Mesodermal cell (in vitro differentiated cells): ENCODE results near the gene HTRA3.

Experiments
- H3K27ac ChIP-seq: 2 replicates; pipeline ENCODE4 v1.7.0; 2013; ENCODE audit warnings: mild to moderate bottlenecking, low read depth, low read length, moderate library complexity; ENCODE audit not compliant: severe bottlenecking
- H3K36me3 ChIP-seq: 2 replicates; pipeline ENCODE4 v1.7.1; 2013; ENCODE audit warnings: mild to moderate bottlenecking, low read length, moderate library complexity; ENCODE audit not compliant: control insufficient read depth, insufficient read depth
- H3K4me1 ChIP-seq: one replicate; pipeline ENCODE4 v1.7.1; 2013; ENCODE audit warnings: mild to moderate bottlenecking, low read length; ENCODE audit not compliant: insufficient read depth, control insufficient read depth, poor library complexity, severe bottlenecking
- H3K4me3 ChIP-seq: 2 replicates; pipeline ENCODE4 v1.7.0; 2013; ENCODE audit warnings: low read length, control low read depth, mild to moderate bottlenecking; ENCODE audit not compliant: insufficient read depth, poor library complexity, severe bottlenecking; ENCODE audit errors: extremely low read depth
- H3K9me3 ChIP-seq: 2 replicates; pipeline ENCODE4 v1.7.1; 2013; ENCODE audit warnings: mild to moderate bottlenecking, low read length, moderate library complexity; ENCODE audit not compliant: control insufficient read depth
- WGBS, 2 experiments: methylation state at CpG; one replicate each; pipeline ENCODE4 v1.1.5; 2013; ENCODE audit warnings: missing lambda C conversion rate in 2 of 2; ENCODE audit not compliant: insufficient coverage in 2 of 2; 5-methylcytosine and 5-hydroxymethylcytosine counted together

HTRA3 gene

DNA sequence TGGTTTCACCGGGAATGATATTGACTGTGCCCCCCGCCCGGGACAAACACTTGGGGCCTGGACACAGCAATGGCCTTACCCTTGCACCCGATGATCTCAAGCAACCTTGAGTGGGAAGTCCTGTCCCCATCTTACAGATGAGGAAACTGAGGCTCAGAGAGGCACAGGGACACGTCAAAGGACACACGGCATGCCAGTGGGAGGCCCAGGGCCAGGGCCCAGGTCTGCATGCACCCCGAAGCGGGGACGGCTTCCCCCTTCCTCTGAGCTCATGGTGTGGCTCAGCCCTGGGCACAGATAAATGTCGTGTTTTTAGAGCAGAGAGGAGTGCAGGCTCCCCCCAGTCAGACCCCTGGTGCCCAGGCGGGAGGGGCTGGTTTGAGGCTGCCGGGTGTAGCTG is 33.9 kb upstream of the HTRA3 start:
- no peak overlapping the region for H3K4me3 ChIP-seq
- WGBS, 2 experiments: 92 to 96% methylated on average over 12 of the region's 12 CpGs
- peaks cover 8% of the 10 kb centered on the region for H3K36me3 ChIP-seq
- no peaks in the 10 kb centered on the region for H3K9me3 ChIP-seq
- H3K27ac ChIP-seq: no peak overlapping the region
- H3K4me1 ChIP-seq: peaks cover 6% of the 10 kb centered on the region

DNA sequence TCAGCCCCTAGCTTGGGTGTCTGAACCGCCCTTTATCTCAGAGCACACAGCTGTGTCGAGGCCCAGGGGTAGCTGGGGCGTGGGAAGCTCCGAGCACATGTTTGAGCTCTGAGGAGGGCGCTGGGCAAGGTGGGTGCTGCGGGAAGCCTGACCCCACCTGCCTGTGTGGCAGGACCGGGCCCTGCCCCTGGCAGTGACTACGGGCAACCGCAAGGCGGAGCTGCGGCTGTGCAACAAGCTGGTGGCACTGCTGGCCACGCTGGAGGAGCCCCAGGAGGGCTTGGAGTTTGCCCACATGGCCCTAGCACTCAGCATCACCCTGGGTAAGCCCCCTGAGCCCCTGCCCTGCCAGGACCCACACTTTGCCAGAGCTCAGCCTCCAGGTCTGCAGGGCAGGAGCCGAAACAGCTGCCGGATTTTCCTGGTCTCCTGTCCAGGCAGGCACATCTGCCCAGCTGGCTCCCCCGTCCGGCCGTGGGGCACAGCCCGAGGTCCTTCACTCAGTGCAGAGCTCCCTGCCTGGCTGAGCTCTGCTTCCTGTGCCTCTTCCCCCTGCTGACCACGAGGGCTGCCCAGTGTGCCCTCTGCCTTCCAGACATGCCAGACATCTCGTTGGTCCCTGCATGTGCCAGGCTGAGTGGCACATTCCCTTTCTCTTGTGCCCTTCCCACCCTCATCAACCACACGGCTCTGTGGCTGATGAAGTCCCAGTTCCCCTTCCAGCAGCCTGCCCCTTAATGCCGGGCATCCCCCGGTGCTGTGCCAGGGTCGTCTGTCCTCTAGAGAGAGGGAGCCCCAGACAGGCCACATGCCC is 33.2 kb upstream of the HTRA3 start:
- 91 to 94% methylated on average over 24 of the region's 24 CpGs for WGBS, 2 experiments
- Histone ChIP-seq H3K4me1 (peaks cover 6% of the 10 kb centered on the region), H3K4me3 (no peak overlapping the region)

DNA sequence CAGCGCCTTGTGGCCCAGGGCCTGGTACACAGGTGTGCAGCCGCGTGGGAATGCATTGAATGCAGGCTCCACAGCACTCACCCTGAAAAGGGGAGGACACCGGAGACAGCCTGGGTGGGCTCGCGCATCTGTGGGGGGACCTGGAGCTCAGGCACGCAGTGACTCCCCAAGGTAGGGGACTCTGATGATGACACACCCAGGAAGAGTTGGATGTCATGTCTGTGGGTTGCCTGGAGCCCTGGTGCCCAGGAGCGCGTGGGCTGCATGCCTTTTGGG is 32.7 kb upstream of the HTRA3 start:
- Histone ChIP-seq H3K36me3 (peaks cover 8% of the 10 kb centered on the region), H3K27ac (no peak overlapping the region), H3K4me1 (peaks cover 6% of the 10 kb centered on the region), H3K4me3 (no peak overlapping the region), H3K9me3 (no peaks in the 10 kb centered on the region)
- WGBS, 2 experiments: 84 to 89% methylated on average over 9 of the region's 9 CpGs

More for the DNA sequence above, 33.2 kb upstream of the HTRA3 start:
- Histone ChIP-seq H3K27ac (no peak overlapping the region), H3K9me3 (no peaks in the 10 kb centered on the region), H3K36me3 (peaks cover 8% of the 10 kb centered on the region)

DNA sequence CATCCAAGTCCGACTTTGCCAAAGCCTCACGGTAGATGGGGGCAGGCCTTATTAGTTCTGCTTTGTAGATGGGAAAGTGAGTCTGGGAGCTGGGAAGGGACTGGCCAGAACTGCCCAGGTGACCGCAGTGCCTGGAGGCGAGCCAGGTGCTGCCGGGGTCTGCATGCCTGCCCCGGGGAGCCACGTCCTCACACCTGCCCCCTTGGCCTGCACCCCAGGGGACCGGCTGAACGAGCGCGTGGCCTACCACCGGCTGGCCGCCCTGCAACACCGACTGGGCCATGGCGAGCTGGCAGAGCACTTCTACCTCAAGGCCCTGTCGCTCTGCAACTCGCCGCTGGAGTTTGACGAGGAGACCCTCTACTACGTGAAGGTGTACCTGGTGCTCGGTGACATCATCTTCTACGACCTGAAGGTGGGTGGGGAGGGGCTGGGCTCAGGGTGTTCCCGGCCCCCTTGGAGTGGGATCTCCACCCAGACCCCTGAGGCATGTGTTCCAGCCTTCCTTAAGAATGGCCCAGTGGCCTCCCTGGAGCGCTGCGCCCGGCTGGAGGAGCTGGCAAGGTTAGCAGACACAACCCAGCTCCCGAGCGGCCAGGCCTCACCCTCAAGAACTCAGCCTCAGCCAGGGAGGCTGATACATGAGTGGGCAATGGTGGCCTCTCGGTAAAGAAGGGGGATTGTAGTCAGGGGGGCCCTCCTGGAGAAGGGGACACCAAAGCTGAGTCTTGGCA is 32.1 kb upstream of the HTRA3 start:
- no peak overlapping the region for H3K4me3 ChIP-seq
- WGBS, 2 experiments: 94% methylated on average over 24 to 26 of the region's 29 CpGs
- H3K4me1 ChIP-seq: peaks cover 8% of the 10 kb centered on the region
- H3K27ac ChIP-seq: no peak overlapping the region
- no peaks in the 10 kb centered on the region for H3K9me3 ChIP-seq
- peaks cover 8% of the 10 kb centered on the region for H3K36me3 ChIP-seq

DNA sequence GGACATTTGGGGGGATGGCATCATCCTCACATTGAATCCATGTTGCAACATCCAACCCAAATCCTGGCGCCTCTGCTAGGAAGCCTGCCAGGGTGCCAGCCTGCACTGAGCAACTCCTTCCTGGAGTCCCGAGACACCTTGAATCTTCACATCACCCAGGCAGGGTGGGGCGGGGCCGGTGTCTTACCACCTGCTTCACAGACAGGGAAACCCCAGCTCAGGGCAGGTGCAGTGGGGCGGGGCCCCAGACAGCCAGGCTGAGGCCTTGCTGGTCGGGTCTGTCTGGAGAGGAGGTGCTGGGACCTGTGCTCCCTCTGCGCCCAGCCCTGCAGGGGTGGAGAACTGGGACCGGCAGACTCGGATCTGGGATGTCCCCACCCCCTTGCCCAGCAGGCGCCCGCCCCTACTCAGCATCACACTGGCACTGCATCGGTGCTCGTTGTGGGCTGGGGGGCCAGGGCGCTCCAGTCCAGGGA is 31.5 kb upstream of the HTRA3 start:
- Histone ChIP-seq H3K9me3 (no peaks in the 10 kb centered on the region), H3K36me3 (peaks cover 8% of the 10 kb centered on the region), H3K4me3 (no peak overlapping the region), H3K27ac (no peak overlapping the region), H3K4me1 (peaks cover 11% of the 10 kb centered on the region)
- 55 to 63% methylated on average over 9 to 12 of the region's 14 CpGs for WGBS, 2 experiments

DNA sequence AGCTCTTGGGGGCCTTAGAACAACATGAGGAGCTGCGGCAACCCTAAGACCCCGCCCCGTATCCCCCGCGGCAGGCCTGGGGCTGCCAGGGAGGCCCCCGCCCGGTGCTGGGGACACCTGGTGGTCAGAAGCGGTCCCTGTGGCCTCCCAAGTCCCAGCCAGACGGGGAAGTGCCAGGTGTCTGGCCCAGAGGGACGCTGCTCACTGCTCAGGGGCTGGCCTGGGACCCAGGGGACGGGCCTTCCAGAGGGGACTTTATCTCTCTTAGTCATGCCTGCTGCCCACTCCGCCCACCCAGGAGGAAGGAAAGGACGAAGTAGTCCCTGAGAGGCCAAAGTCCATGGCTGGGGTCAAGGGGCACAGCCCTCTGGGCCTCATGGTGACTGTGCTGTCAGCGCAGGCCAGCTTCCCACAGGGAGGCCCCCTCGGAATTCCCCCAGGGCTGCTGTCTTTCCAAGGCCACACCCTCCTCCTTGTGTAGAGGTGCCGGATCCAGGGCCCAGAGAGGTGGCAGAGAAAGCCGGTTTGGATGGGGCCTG is 31.0 kb upstream of the HTRA3 start:
- no peaks in the 10 kb centered on the region for H3K9me3 ChIP-seq
- peaks cover 7% of the 10 kb centered on the region for H3K36me3 ChIP-seq
- no peak overlapping the region for H3K27ac ChIP-seq
- WGBS, 2 experiments: 38 to 39% methylated on average over 14 of the region's 17 CpGs
- H3K4me1 ChIP-seq: peaks cover 11% of the 10 kb centered on the region
- H3K4me3 ChIP-seq: no peak overlapping the region

DNA sequence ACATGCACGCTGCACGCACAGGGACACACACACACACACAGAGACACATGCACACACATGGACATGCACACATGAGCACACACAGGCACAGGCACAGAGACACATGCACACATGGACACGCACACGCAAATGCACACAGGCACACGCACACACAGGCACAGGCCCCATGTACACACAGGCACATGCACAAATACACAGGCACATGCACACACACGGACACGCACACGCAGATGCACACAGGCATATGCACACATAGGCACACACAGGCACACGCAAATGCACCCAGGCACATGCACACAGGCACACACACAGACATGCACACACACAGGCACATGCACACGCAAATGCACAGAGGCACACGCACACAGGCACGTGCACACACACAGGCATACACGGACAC is 30.3 kb upstream of the HTRA3 start:
- H3K4me1 ChIP-seq: peaks cover 11% of the 10 kb centered on the region
- WGBS, 2 experiments: 87 to 96% methylated on average over 11 to 12 of the region's 13 CpGs
- no peaks in the 10 kb centered on the region for H3K9me3 ChIP-seq
- no peak overlapping the region for H3K4me3 ChIP-seq
- H3K27ac ChIP-seq: no peak overlapping the region
- H3K36me3 ChIP-seq: peaks cover under 1% of the 10 kb centered on the region

DNA sequence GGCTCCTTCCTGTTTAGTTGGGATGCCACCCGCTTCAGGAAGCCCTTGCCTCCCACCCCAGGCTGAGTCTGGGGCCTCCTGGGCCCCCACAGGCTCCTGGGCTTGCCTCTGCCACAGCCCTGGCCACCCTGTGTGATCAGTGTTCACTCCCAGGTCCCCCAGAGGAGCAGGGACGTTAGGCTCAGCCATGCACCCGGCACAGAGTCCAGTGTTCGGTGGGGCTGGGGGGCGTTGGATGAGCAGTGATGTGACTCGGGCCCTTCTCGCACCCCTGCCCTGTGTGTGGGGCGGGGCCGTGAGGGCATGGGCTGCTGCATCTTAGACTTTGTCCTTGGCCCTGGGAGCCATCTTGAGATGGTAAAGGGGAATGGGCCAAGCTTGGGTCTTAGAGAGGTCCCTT is 29.9 kb upstream of the HTRA3 start:
- Histone ChIP-seq H3K27ac (no peak overlapping the region), H3K9me3 (no peaks in the 10 kb centered on the region), H3K4me1 (peaks cover 11% of the 10 kb centered on the region), H3K4me3 (no peak overlapping the region), H3K36me3 (no peaks in the 10 kb centered on the region)
- WGBS, 2 experiments: 93 to 95% methylated on average over 9 of the region's 9 CpGs

DNA sequence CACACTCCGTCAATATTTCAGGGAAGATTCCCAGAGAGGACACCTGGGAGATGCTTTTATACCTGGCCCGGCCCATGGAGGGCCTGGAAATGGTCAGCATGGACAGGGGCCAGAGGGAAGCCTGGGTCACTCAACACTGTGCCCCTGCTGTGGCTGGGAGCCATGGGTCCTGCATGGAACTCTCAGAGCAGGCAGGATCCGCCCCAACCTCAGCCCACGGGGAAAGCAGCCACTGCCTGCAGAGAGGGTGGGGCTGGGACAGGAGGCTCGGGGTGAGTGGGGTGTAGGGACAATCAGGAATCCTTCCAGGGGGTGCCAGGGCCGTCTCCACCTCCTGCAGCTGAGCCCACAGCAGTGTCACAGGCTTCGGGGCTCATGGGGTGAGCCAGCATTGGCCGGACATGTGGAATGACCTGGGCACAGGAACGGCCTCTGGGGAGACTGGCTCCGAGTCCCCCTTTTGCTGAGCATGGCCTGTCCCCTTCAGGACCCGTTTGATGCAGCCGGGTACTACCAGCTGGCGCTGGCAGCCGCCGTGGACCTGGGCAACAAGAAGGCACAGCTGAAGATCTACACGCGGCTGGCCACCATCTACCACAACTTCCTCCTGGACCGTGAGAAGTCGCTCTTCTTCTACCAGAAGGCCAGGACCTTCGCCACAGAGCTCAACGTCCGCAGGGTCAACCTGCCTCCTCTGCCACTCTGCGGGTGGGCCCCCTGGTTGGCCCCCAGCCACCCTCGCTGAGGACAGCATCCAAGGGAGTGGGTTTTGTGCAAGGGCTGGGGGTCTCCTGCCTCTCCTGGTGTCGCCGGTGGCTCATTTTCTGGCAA is 29.1 kb upstream of the HTRA3 start:
- H3K36me3 ChIP-seq: no peaks in the 10 kb centered on the region
- 91 to 92% methylated on average over 23 of the region's 26 CpGs for WGBS, 2 experiments
- H3K27ac ChIP-seq: no peak overlapping the region
- no peak overlapping the region for H3K4me3 ChIP-seq
- H3K9me3 ChIP-seq: no peaks in the 10 kb centered on the region
- H3K4me1 ChIP-seq: peaks cover 11% of the 10 kb centered on the region

DNA sequence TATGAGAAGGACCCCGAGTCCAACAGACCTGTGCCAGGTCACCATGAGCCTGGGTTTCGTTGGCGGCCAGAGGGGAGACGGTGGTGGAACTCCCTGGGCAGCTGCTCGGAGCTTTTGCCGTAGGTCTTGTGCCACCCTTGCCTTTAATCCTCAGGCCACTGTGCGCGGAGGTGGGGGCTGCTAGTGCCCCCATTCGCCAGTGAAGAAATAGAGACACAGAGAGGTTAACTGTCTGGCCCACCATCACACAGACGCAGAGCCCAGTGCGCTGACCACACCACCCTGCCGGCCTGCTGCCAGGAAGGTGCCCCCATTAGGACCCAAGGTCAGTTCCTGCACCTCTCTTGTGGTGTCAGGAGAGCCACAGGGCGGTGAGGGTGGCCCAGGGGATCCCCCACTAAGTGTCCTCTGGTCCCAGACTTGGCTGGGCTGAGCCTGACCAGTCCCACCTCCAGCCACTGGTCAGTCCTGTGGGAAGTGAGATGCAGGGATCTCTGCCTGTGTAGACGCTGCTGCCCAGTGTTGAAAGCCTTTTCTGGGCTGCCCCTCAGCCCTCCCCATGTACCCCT is 28.3 kb upstream of the HTRA3 start:
- H3K36me3 ChIP-seq: no peaks in the 10 kb centered on the region
- peaks cover 11% of the 10 kb centered on the region for H3K4me1 ChIP-seq
- 91 to 95% methylated on average over 10 to 14 of the region's 14 CpGs for WGBS, 2 experiments
- no peak overlapping the region for H3K27ac ChIP-seq
- no peaks in the 10 kb centered on the region for H3K9me3 ChIP-seq
- H3K4me3 ChIP-seq: no peak overlapping the region
